Ovary (tissue), 10 donors: ENCODE measurements around the gene DNAH5. TPM values are rescaled to one million over a fixed set of nuclear protein-coding genes. Genes with fewer than 3 reads are reported as not detected.

Experiments used
- DNase-seq, 5 donors: peaks; one replicate each; pipeline ENCODE4 v3.0.0-alpha.2; 2019 to 2020
- H3K27ac ChIP-seq, 2 donors: fragments of 200-600 bp; one replicate each; pipeline versions ENCODE4 v1.5.1 to v1.8.0; 2019 to 2022
- H3K27me3 ChIP-seq: fragments of 200-600 bp; one replicate; pipeline ENCODE4 v1.8.0; 2022
- H3K36me3 ChIP-seq: fragments of 200-600 bp; sonication (generic); one replicate; pipeline ENCODE4 v1.5.1; 2019
- H3K4me1 ChIP-seq: one replicate; pipeline ENCODE4 v1.8.1; 2013; ENCODE audit warnings: mild to moderate bottlenecking, moderate library complexity; ENCODE audit not compliant: insufficient read depth
- H3K4me3 ChIP-seq: fragments of 200-600 bp; sonication (generic); one replicate; pipeline ENCODE4 v1.5.1; 2017
- H3K9me3 ChIP-seq, 2 donors: fragments of 200-600 bp in 1 of 2; sonication (generic) in 1 of 2; one replicate each; pipeline versions ENCODE4 v1.5.1 to v1.8.1; 2013 to 2019; ENCODE audit warnings: mild to moderate bottlenecking in 1 of 2, moderate library complexity in 1 of 2
- CTCF ChIP-seq, 3 donors: fragments of 450-650 bp in 2 of 3; fragments of 200-600 bp in 1 of 3; IDR thresholded peaks; one replicate each; pipeline versions ENCODE4 v1.5.1 to v1.8.0; 2016 to 2022; ENCODE audit warnings: antibody characterized with exemption in 3 of 3, mild to moderate bottlenecking in 1 of 3
- EP300 ChIP-seq: sonication (generic); formaldehyde crosslinking; IDR thresholded peaks from one replicate; pipeline ENCODE4 v1.6.1; 2017; ENCODE audit warnings: antibody characterized with exemption
- POLR2A ChIP-seq: fragments of 450-650 bp; IDR thresholded peaks from one replicate; pipeline ENCODE4 v1.6.1; 2017; ENCODE audit warnings: antibody characterized with exemption, mild to moderate bottlenecking, moderate library complexity
- WGBS, 3 donors: extraction: QIAGEN DNeasy Blood & Tissue Kit in 1 of 3; methylation state at CpG; one replicate each; pipeline versions ENCODE4 v1.1.5 to v1.1.7; 2013 to 2017; 5-methylcytosine and 5-hydroxymethylcytosine counted together
- intact Hi-C, 4 donors: fragments of 100-400 bp; cut with DNase I; formaldehyde crosslinking; loops; one replicate each; pipeline versions ENCODE4 v1.11.0 to v1.15.1; 2022 to 2023
- long read RNA-seq, 3 donors: library from polyadenylated mRNA in 2 of 3; unstranded in 2 of 3; transcript quantifications; one replicate each; pipeline ENCODE4 v2.0.0 and lab custom pipeline, GENCODE V29; 2021 to 2026
- polyA plus RNA-seq, 2 donors: library from polyadenylated mRNA; stranded (reverse); fragments of 200-250 nt in 1 of 2; fragments of 350-450 nt in 1 of 2; fragmentation: Illumina TruSeq in 1 of 2; extraction: RNeasy Lipid Tissue Mini Kit (QIAGEN cat#74804) in 1 of 2; gene quantifications; one replicate each; pipeline ENCODE4 v1.2.3, GENCODE V29; 2013 to 2014
- total RNA-seq, 7 donors: library from RNA; depleted of rRNA in 2 of 7; stranded (reverse); fragments of >200 nt in 2 of 7; fragmentation: NEBNext Ultra II Directional in 3 of 7; extraction: Animal tissue kit (Norgen Biotek cat#: 25700) in 3 of 7; gene quantifications; one replicate each; pipeline versions ENCODE4 v1.1.0 to v1.2.4, GENCODE V29; 2016 to 2023
- donor health status: DM: no; HTN: no; CAD: no; lungs with moderate emphysema.
- donor health status: DM: no; HTN: no; CAD: no.
- donor health status: Bipolar disorder and iron deficiency.
- donor health status: DM: yes; HTN: yes; CAD: no.
- donor health status: DM: no; HTN: no; CAD: no.
- donor health status: DM: yes; HTN: yes; CAD: no.

The DNAH5 gene
- 1 to 10 TPM in 3 of 7 donors, under 1 TPM in 4; 0.10 to 9.8 (median 0.83) TPM for total RNA-seq
- polyA plus RNA-seq, result under 1 TPM; 0.01 to 0.05 TPM
- long read RNA-seq, donor 1, result 0 reads
- long read RNA-seq, donor 2, result 0 reads
- long read RNA-seq, donor 3, result 0 reads

- H3K27ac ChIP-seq, result no peak within 1 kb of the TSS
- no peak for TF ChIP-seq POLR2A
- TF ChIP-seq EP300, result no peak
- no peak for TF ChIP-seq CTCF (IDR thresholded peaks at IDR 0.05)
- no peaks in the 10 kb centered on the region for H3K9me3 ChIP-seq
- no peaks in the 10 kb centered on the region for H3K27me3 ChIP-seq
- 55 to 70% (median 56%) methylated on average over 4 of the region's 4 CpGs for WGBS, 3 donors
- H3K4me1 ChIP-seq, result no peaks in the 10 kb centered on the region
- intact Hi-C loops, result no loop called here
- H3K36me3 ChIP-seq, result no peaks in the 10 kb centered on the region
- no peak for DNase-seq
- no peak within 1 kb of the TSS for H3K4me3 ChIP-seq
Observed at GRCh38 chr5:13944560-13945199, at the start of gene DNAH5. Gene DNAH5, minus strand, starts transcription at chr5:13944688. Its CDS starts 250 bp downstream, at chr5:13944438.

- H3K27ac ChIP-seq, result no peak overlapping the region
- intact Hi-C loops, result no loop called here
- no peaks in the 10 kb centered on the region for H3K27me3 ChIP-seq
- no peaks in the 10 kb centered on the region for H3K4me1 ChIP-seq
- DNase-seq, result no peak
- WGBS, 3 donors, result 53 to 55% (median 54%) methylated on average over 11 of the region's 11 CpGs
- H3K4me3 ChIP-seq, result no peak overlapping the region
- no peaks in the 10 kb centered on the region for H3K36me3 ChIP-seq
- peaks cover 0 to 4% of the 10 kb centered on the region in 2 donors for H3K9me3 ChIP-seq
- no peak for TF ChIP-seq POLR2A
- TF ChIP-seq CTCF (IDR thresholded peaks at IDR 0.05), result no peak
- no peak for TF ChIP-seq EP300
Observed at GRCh38 chr5:13993926-13994325, 49.4 kb upstream of the DNAH5 start.

GRCh38 chr5:13992795-13993194, 48.3 kb upstream of the DNAH5 start:
- intact Hi-C loops, result no loop called here
- 93 to 97% (median 95%) methylated on average over 4 of the region's 4 CpGs for WGBS, 3 donors
- peaks cover 0 to 4% of the 10 kb centered on the region in 2 donors for H3K9me3 ChIP-seq
- no peak for DNase-seq
- H3K4me1 ChIP-seq, result no peaks in the 10 kb centered on the region
- H3K27ac ChIP-seq, result no peak overlapping the region
- no peak overlapping the region for H3K4me3 ChIP-seq
- H3K27me3 ChIP-seq, result no peaks in the 10 kb centered on the region
- no peaks in the 10 kb centered on the region for H3K36me3 ChIP-seq
- TF ChIP-seq EP300 (no peak), POLR2A (no peak), CTCF (IDR thresholded peaks at IDR 0.05) (no peak)

- no peak overlapping the region for H3K27ac ChIP-seq
- intact Hi-C loops, result no loop called here
- H3K4me1 ChIP-seq, result no peaks in the 10 kb centered on the region
- no peaks in the 10 kb centered on the region for H3K9me3 ChIP-seq
- no peaks in the 10 kb centered on the region for H3K36me3 ChIP-seq
- TF ChIP-seq EP300, result no peak
- TF ChIP-seq CTCF (IDR thresholded peaks at IDR 0.05), result no peak
- TF ChIP-seq POLR2A, result no peak
- no peak overlapping the region for H3K4me3 ChIP-seq
- no peaks in the 10 kb centered on the region for H3K27me3 ChIP-seq
- WGBS, 3 donors, result 46 to 52% (median 52%) methylated on average over 3 of the region's 3 CpGs
- no peak for DNase-seq
Observed at GRCh38 chr5:13991365-13991764, 46.9 kb upstream of the DNAH5 start.
